GM19023 (cell line): ENCODE results near the gene LZTS3.
"Not testable (repeated sequence)": the region's sequence is repeated elsewhere in the genome, so short reads cannot be mapped to it uniquely, and the experiment has no call there.

Source experiments
- ATAC-seq: cut with Tn5 transposase; IDR thresholded peaks from one replicate; pipeline ENCODE4 v1.9.1; 2021; ENCODE audit warnings: mild to moderate bottlenecking, moderate library complexity; ENCODE audit not compliant: unreplicated experiment

LZTS3 gene

GRCh38 chr20:3146732-3147341, 26.5 kb downstream of the LZTS3 start:
- no peak for ATAC-seq

GRCh38 chr20:3141757-3142156, 31.6 kb downstream of the LZTS3 start:
- no peak for ATAC-seq

DNA sequence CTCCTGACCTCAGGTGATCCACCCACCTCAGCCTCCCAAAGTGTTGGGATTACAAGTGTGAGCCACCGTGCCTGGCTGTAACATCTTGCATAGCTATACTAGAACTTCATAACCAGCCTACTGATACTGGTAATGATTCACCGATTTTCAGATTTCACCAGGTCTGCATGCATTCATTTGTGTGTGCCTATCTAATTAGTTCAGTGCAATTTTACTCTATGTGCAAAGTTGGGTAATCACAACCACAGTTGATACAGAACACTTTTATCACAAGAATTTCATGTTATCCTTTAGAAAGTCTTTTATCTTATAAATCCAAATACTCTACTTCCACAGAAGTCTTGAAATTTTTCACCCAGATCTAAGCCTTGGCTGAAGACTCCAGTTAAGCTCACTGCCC, 35.9 kb downstream of the LZTS3 start:
- no peak for ATAC-seq

- ATAC-seq = no peak
These were observed 37.8 kb downstream of the LZTS3 start for GRCh38 chr20:3135507-3136070.

DNA sequence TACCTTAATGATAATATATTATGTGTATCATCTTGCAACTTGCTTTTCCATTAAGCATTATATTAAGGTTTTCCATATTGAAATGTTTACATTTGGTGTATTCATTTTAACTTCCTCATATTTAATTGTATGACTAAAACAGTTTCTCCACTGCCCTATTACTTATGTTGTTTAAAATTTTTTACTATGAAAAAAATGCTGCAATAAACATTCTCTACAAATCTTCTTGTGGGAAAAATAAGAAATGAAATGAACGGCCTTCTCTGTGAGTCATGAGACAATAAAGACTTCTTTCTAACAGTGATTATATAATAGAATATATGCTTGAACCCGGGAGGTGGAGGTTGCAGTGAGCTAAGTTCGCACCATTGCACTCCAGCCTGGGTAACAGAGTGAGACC, 39.2 kb downstream of the LZTS3 start:
- no peak for ATAC-seq

- ATAC-seq = no peak
These were observed 40.2 kb downstream of the LZTS3 start for GRCh38 chr20:3133155-3133554.

GRCh38 chr20:3130051-3130600, 43.2 kb downstream of the LZTS3 start:
- ATAC-seq = no peak

- ATAC-seq = no peak
These were observed 44.3 kb downstream of the LZTS3 start for GRCh38 chr20:3129094-3129493.

GRCh38 chr20:3128275-3128984, 44.9 kb downstream of the LZTS3 start:
- no peak for ATAC-seq

DNA sequence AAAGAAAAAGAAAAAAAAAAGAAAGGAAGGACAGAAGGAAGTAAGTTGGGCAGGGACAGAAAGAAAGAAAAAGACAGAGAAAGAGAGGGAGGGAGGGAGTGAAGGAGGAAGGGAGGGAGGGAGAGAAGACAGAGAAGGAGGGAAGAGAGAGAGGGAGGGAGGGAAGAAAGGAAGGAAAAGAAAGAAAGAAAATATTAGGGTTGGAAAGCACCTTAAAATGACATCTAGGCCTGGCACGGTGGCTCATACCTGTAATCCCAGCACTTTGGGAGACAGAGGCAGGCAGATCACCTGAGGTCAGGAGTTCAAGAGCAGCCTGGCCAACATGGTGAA, 46.9 kb downstream of the LZTS3 start:
- no peak for ATAC-seq

GRCh38 chr20:3125776-3126526, 47.4 kb downstream of the LZTS3 start:
- not testable (repeated sequence) for ATAC-seq

GRCh38 chr20:3124773-3125560, 48.4 kb downstream of the LZTS3 start:
- not testable (repeated sequence) for ATAC-seq

- ATAC-seq = not testable (repeated sequence)
These were observed 49.2 kb downstream of the LZTS3 start for GRCh38 chr20:3124163-3124562.

DNA sequence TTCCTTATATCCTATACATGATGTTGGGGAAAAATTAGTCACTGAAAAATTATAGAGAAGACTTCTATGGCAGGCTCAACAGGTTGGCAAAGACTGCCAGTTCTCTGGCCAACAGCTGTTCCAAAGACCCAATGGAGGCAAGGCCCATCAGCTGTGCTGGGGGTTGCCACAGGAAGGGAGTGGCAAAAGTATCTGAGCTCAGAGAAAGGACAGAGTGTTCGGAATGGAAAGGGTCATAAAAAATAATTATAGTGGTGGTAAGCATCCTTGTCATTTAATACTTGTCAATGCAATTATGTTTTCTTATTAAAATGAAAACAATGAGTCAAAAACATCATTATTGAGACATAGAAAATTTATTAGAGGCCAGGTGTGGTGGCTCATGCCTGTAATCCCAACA, 49.8 kb downstream of the LZTS3 start:
- no peak for ATAC-seq

DNA sequence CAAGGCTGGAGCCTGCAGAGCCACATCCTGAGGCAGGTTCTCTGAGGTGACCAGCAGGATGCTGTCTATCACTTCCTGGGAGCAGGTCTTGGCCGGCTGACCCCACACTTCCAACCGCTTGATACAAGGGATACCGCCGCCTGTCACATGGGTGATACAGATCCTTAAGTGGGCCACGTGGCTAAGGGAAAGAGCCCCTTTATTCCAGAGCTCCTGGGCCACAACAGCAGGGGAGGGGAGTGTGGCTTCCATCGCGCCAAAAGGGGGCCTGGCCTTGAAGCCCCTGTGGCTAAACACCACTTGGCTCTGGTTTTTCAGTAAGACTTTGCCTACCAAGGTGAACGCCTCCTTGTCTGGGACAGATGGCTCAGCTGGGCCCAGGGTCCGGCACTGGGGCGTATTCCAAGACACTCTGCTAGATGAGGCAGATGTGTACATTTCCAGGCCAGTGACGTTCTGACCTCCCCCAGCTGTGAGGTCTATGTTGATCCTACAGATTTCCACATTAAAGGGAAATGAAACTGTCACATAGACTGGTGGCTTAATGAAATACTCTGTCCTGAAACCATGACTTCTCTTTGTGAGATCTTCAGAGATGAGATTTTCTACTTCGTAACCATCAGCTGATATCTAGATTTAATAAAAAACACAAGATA, 51.3 kb downstream of the LZTS3 start:
- no peak for ATAC-seq

GRCh38 chr20:3121271-3121911, 52.0 kb downstream of the LZTS3 start:
- no peak for ATAC-seq

- no peak for ATAC-seq
These were observed 54.3 kb downstream of the LZTS3 start for GRCh38 chr20:3119044-3119443.

GRCh38 chr20:3117839-3118379, 55.4 kb downstream of the LZTS3 start:
- not testable (repeated sequence) for ATAC-seq

- ATAC-seq = no peak
These were observed 57.0 kb downstream of the LZTS3 start for GRCh38 chr20:3116341-3116740.
